ENCODE data around the gene ZNF232. TPM values are rescaled to one million over a fixed set of nuclear protein-coding genes. Genes with fewer than 3 reads are reported as not detected.
"Not testable (repeated sequence)": the region's sequence is repeated elsewhere in the genome, so short reads cannot be mapped to it uniquely, and the experiment has no call there.

The ZNF232 gene
- polyA plus RNA-seq, 1 of the 3 experiments (the other 2 are of a cell fraction), result 3.4 TPM

- 27% methylated on average over 7 of the region's 18 CpGs for WGBS (ENCODE audit: low lambda C conversion rate)
- H3K9me2 ChIP-seq; H3K9ac ChIP-seq; H3K27ac ChIP-seq (ENCODE audit: low read depth in 2 of 2, low read length in 1 of 2); H3K79me2 ChIP-seq (ENCODE audit: insufficient read depth); H3K4me1 ChIP-seq (ENCODE audit: control insufficient read depth in 1 of 2, insufficient read depth in 2 of 2, low read depth in 1 of 2, low read length in 1 of 2); H2AFZ ChIP-seq (ENCODE audit: low read depth); H3K9me3 ChIP-seq; H3K4me2 ChIP-seq; CTCF ChIA-PET; H3K36me3 ChIP-seq (replicated peaks in 1 of 2; ENCODE audit: control insufficient read depth in 1 of 2, insufficient read depth in 2 of 2, low read length in 1 of 2); H3K4me3 ChIP-seq (ENCODE audit: low read depth in 2 of 2, low read length in 1 of 2); H4K20me1 ChIP-seq (ENCODE audit: insufficient read depth); H3K27me3 ChIP-seq (ENCODE audit: insufficient read depth); POLR2A ChIA-PET; H3F3A ChIP-seq (replicated peaks; ENCODE audit: insufficient read depth); DNase-seq: not testable (repeated sequence)
These were observed 31.2 kb upstream of the ZNF232 start for GRCh38 chr17:5142877-5143276.

- H3K4me3 ChIP-seq (ENCODE audit: low read depth in 2 of 2, low read length in 1 of 2), result no peak overlapping the region
- H3F3A ChIP-seq (replicated peaks; ENCODE audit: insufficient read depth), result no peaks in the 10 kb centered on the region
- whole genome bisulfite sequencing (ENCODE audit: low lambda C conversion rate), result 67% methylated on average over 1 of the region's 5 CpGs
- no peaks in the 10 kb centered on the region for H3K36me3 ChIP-seq (replicated peaks in 1 of 2; ENCODE audit: control insufficient read depth in 1 of 2, insufficient read depth in 2 of 2, low read length in 1 of 2)
- no peaks in the 10 kb centered on the region for H4K20me1 ChIP-seq (ENCODE audit: insufficient read depth)
- no peaks in the 10 kb centered on the region for H3K9me2 ChIP-seq
- TF ChIP-seq TAF1 (IDR thresholded peaks at IDR 0.05; ENCODE audit: borderline replicate concordance, low read depth, low read length), result no peak
- no peak for TF ChIP-seq USF2 (IDR thresholded peaks at IDR 0.05; ENCODE audit: borderline replicate concordance, low read depth, low read length)
- TF ChIP-seq MAX (IDR thresholded peaks at IDR 0.05; ENCODE audit: low read depth), result no peak
- TF ChIP-seq IRF3 (IDR thresholded peaks at IDR 0.05; ENCODE audit: low read depth, low read length), result no peak
- TF ChIP-seq USF1 (IDR thresholded peaks at IDR 0.05; ENCODE audit: borderline replicate concordance, low read depth), result no peak
- no peak for TF ChIP-seq REST (IDR thresholded peaks at IDR 0.05; ENCODE audit: low read depth, low read length)
- no peak for TF ChIP-seq GABPA (IDR thresholded peaks at IDR 0.05; ENCODE audit: low read depth)
- TF ChIP-seq CHD2 (IDR thresholded peaks at IDR 0.05; ENCODE audit: low read length, partially characterized antibody), result no peak
- no peak for TF ChIP-seq RXRA (IDR thresholded peaks at IDR 0.05; ENCODE audit: borderline replicate concordance, low read depth)
- no peak for TF ChIP-seq FOSL2 (IDR thresholded peaks at IDR 0.05; ENCODE audit: borderline replicate concordance, low read depth)
- TF ChIP-seq RAD21 (IDR thresholded peaks at IDR 0.05; ENCODE audit: low read length), result no peak
- no peak for TF ChIP-seq SIN3A (IDR thresholded peaks at IDR 0.05; ENCODE audit: borderline replicate concordance, low read depth, low read length)
- TF ChIP-seq PBX3 (IDR thresholded peaks at IDR 0.05), result no peak
- TF ChIP-seq FOXM1 (IDR thresholded peaks at IDR 0.05; ENCODE audit: low read depth), result no peak
- no peak for TF ChIP-seq EZH2phosphoT487 (IDR thresholded peaks at IDR 0.05; ENCODE audit: borderline replicate concordance, low read depth)
- TF ChIP-seq POLR2AphosphoS5 (IDR thresholded peaks at IDR 0.05; ENCODE audit: low read depth, low read length), result no peak
- H3K27ac ChIP-seq (ENCODE audit: low read depth in 2 of 2, low read length in 1 of 2), result no peak overlapping the region
- no peak overlapping the region for H2AFZ ChIP-seq (ENCODE audit: low read depth)
- no peak overlapping the region for H3K9ac ChIP-seq
- H3K4me2 ChIP-seq, result no peak overlapping the region
- no peak for DNase-seq
- CTCF ChIA-PET, result no interaction called here
- POLR2A ChIA-PET, result no interaction called here
- no peaks in the 10 kb centered on the region for H3K4me1 ChIP-seq (ENCODE audit: control insufficient read depth in 1 of 2, insufficient read depth in 2 of 2, low read depth in 1 of 2, low read length in 1 of 2)
- H3K27me3 ChIP-seq (ENCODE audit: insufficient read depth), result no peaks in the 10 kb centered on the region
- no peaks in the 10 kb centered on the region for H3K79me2 ChIP-seq (ENCODE audit: insufficient read depth)
- no peaks in the 10 kb centered on the region for H3K9me3 ChIP-seq
These were observed 27.7 kb upstream of the ZNF232 start for GRCh38 chr17:5139458-5139732.
